NOMO-1 treated with dmso at 0.1 percent for 144 hours (cell line): Measurements from ENCODE around the gene TMEM72.

ENCODE experiments used
- DNase-seq: peaks from one replicate; lab custom pipeline; 2025; ENCODE audit not compliant: unreplicated experiment; lab: John Stamatoyannopoulos, UW

The TMEM72 gene

DNA sequence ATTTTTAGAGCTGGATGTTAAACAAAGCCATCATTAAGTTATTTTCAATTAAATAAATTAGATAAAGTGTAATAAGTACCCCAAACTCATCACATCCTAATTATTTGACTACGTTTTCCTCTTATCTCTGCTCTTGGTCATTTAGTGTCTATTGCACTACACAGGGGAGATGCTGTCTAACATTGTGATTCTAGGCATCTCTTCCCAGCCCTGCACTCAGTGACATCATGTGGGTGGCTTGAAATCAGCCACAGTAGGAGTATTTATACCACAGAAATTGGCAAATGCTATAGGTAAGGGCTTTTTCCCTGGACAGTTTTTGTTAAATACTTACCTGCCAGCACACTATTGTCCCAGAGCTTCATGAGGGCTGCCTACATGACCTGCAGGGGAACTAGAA is 21.3 kb upstream of the TMEM72 start:
- DNase-seq: no peak

DNA sequence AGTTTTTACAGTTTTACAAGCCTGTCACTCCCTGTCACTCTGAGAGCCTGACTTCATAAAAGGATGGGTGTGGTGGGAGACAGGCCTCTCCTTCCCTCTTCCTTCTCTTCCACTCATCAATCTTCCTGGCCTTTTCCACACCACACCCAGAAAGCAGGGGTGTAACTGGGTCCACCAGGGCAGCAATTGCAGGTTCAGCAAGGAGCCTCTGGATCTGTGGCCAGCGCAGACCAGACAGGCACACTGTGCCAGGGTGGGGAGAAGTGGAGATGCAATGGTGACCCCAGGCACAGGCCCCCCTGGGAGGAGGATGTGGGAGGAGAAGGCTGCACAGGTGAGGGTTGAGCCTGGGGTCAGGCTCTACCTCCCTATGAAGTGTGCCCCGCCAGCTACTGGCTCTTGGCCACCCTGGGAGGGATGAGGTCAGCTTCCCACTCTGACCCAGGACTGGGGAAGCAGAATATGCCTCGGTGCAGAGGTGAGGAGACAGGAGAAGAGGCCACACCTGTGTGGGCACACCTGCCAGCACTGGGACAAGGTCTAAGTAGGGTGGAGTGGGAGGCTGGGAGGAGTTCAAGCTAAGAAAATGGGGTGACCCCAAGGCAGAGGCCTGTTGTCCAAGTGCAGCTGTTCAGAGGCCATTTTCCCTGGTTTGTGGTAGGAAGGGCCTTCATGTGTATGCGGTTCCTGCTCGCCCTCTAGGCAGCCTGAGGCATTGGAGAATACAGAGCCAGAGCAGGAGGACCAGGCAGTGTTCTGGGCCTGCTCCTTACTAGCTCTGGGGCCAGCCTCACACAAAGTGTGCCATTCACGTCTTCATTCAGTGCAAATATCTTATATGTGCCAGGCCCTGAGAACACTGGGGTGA is 20.2 kb upstream of the TMEM72 start:
- DNase-seq: no peak

DNA sequence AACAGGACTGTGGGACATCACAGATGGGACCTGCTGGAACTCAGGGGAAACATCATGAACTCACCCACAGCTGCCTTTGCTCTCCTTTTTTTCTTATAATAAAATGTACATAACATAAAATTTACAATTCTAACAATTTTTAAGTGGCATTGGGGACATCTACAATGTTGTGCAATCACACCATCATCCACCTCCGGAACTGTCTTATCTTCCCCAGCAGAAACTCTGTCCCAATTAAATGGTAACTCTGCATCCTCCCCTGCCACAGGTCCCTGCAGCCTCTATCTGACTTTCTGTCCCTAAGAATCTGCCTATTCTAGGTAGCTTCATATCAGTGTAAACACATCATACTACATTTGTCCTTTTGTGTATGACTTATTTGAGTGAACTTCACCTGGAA is 19.4 kb upstream of the TMEM72 start:
- no peak for DNase-seq

DNA sequence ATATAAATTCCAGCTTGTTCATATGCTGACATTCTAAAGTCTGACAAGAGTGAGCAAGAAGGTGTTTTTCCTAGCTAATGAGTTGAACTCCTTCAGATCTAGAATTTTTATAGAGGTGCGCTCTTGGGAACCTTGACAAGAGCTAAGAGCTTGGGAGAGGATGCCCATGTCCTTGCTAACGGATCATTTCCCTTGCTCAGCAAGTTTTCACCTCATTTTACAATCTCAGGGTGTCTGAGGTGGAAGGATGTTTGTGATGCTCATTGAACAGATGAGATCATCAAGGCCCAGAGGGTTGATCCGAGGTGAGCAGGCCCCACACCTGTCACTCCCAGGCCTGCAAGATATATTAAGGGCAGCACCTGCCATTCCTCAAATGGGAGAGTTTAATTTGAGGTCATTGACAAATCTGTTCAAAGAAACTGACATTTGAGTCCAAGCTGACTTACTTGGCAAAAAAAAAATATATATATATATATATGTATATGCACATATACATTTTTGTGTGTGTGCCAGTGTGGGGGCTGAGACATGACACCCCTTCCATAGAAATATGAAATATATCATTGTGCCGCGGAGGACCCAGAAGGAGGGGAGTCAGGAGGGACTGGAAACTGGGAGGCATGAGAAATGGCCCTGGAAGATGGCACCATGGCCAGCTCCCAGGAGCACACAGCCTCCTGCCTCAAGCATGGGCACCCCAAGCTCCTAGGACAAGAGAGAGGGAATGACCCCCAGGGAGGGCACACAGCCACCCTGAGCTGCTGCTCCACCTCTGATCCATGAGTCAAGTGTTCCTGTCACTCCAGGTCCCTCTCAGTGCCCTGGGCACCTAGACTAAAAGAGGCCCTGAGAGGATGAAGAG is 17.3 kb upstream of the TMEM72 start:
- DNase-seq: no peak

DNA sequence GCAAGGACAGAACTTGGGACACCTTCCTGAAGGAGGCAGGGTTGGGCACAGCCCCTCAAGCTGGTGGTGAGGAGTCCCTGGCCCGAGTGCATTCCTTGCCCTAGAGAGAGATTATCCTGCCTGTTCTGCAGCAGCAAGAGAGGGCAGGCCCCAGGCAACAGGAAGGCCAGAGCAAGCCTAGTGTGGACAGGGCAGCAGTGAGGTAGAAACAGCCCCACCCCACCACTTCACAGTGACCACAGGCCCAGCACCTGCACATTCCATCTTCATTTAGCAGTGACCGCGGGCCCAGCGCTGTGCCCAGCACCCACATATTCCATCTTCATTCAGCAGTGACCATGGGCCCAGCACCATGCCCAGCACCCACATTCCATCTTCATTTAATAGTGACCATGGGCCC is 16.4 kb upstream of the TMEM72 start:
- no peak for DNase-seq

DNA sequence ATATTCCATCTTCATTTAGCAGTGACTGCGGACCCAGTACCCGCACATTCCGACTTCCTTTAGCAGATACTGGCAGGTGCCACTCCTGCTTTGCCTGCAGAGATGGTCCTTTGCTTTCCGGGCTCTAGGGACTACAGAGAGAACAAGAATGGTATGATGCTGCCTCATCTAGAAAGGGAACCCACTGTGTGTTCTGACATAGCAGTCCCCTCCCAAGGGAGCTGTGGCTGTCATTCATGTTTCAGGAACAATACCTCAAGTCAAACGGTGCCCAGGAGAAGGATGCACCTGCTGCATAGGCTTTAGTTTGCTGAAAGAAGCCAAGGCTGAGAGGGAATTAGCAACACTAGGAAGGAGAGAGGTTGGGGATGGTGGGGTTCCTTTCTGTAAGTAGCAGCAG is 15.9 kb upstream of the TMEM72 start:
- DNase-seq: no peak

DNA sequence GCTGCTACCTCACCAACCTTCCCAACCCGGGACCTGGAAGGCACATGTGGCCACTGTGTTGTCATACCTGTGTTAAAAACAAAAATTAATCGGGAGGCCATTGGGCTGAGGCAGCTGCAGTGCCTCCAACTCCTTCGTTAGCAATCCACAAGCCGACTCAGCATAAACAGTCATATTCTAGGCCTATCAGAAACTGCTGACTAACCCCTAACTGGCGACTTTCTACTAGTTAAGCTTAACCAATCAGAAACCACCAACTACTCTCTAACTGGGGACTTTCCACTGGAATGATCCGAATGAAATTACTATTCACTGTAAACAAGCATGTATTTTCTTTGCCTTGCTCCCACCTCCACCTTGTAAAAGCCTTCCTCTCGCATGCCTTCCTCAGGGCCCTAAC is 14.1 kb upstream of the TMEM72 start:
- no peak for DNase-seq

DNA sequence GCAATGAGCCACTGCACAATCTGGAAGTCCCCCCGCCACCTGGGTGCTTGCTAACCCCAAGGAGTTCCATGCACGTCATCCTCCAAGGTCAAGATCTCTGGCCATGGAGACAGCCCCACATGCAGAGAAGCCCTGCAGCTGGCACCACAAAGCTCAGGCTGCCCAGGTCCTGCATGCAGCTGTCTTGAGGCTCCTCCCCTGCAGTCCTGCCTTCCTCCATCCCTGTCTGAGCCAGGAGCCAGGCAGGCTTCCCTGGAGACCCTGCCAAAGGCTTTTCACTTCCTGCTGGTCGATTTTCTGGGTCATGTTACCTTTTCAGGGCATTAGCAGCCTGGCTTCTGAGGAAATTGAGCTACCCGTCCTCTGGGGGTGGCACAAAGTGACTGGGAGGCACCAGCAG is 12.5 kb upstream of the TMEM72 start:
- DNase-seq: no peak

DNA sequence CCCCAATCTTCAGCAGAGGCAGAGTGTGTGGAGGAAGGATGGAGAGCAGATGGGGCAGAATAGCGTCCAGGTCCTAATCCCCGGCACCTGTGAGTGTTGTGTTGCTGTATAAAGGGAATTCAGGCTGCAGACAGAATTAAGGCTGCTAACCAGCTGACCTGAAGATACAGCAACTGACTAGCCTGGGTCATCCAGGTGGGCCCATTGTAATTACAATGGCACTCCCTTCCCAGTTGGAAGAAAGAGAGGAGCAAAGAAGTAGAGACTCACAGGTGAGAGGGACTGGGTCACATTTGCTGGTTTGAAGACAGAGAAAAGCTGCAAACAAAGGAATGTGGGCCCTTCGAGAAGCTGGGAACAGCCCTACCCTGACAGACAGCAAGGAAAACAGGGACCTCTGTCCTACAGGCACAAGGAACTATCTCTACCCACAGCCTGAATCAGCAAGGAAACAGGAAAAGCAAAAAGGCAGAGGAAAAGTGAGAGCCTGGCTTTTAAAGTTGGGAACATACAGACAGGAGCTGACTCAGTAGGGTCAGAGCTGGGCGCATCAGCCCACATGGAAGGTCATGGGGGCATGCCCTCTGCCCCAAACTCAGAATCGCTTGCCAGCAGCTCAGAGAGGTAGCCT is 11.6 kb upstream of the TMEM72 start:
- no peak for DNase-seq

DNA sequence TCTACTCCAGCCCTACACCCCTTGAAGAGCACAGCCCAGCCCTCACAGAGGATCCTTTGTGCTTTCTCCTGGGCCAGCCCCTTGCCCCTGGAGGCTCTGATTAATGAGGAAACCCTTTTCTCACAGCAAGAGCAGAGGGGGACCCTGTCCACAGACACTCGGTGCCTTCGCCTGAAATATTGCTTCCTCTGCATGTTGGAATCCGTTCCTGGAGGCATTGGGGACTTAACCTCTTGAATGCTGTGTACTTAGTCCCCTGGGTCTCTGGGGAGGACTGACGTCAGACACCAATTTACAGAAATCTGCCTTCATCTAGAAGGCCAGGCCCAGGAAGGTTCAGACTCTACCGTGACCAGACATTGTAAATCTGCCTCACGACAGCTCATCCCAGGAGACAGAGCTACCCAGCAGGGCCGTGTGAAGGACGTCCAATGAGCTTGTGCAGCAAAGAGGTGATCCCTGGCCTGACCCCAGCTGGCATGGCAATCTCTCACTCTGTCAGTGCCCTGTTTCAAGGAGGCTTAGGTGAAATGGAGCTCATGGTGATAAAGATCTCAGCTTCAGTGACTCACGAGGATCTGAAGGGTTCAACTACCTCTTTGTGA is 8.1 kb upstream of the TMEM72 start:
- DNase-seq: no peak

DNA sequence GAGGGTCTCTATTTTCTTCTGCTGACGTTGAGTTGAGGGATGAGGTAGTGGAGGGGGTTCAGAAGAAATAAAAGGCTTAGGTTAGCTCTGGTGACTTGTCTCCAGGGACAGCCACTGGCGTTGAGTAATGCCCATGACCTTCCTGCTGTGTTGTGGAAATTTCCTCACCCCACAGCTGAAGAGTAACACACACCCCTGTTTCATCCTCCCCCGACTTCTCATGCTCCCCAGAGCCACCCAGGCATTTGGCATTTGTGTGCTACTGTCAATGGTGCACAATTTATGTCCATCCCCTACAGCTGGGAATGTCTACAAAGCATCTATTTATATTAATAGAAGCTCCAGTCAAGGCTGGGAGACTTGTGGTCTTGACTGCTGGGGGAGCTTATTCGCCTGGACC is 4.7 kb upstream of the TMEM72 start:
- DNase-seq: no peak

DNA sequence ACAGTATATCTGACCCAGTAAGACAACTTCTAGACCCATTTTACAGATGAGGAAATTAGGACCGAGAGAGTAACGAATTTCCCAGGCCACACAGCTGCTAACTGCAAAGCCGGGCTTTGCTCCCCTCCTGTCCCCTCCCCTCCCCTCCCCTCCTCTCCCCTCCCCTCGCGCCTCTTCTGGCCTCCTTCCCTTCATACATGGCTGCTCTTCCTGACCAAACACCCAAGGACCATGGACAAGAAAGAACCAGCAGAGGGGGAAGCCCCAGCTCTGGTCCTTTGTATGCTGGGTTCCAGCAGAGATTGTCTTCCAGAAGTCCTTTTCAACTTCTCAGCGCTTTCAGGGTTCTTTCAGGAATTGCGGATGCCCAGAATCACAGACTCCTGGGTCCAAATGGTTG is 3.6 kb upstream of the TMEM72 start:
- DNase-seq: no peak

DNA sequence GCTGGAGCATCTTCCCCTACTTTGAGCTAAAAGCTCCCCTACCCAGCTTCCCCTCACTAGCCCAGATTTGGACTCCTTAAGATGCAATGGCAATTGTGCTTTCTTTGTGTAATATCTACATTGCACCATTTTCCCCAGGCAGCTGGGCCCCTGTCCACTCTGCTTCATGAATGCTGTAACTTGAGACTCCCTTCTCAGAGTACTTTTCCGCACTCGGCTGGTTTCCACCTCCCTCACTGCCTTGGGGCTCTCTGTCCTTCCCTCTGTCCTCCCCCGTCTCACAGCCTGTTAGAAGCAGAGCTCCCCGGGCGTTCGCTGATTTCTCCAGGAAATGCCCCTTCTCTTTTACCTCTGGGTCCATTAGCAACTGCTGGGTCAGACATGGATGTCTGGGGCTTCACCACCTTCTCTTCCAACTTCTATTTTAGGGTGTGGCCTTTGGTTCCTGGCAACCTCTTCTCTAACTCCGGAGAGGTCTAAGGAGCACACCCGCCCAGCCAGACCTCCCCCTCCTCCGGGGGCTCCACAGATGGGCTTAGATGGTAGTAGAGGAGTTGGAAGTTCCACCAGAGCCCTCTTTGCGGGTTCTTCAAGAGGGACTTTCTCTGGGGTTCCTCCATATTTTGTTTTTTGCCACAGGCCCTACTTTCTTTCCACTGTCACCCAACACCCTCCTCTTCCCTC is 2.9 kb upstream of the TMEM72 start:
- DNase-seq: no peak

DNA sequence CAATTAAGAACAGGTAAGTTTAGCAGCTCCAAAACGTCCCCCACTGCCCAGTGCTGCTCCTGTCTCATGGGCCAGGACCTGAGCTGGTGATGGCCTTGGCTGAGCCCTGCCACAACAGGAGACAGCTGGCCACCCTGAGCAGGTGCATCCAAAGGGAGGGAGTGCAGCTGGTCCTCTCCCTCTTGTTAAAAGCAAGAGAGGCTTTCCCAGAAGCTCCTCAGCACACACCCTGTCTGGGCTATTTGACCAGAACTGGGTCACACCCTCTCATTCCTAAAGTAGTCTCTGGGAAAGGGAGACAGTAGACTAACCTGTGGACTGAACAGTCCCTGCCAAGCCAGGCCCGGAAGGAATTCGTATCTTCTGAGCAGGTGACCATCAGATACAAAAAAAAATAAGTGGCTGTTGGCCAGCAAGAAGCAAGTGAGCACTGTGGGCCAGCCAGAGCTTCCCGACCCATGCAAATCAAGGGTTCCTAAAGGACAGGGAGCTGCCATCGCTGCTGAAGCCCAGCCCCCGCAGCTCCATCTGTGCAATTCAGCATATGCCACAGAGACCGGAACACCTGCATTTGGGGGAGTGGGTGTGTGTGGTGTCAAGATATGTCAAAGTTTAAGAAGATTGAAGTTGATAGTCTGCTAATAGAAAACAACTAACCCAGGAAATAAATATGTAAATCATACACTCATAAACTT is 2.1 kb upstream of the TMEM72 start:
- no peak for DNase-seq

DNA sequence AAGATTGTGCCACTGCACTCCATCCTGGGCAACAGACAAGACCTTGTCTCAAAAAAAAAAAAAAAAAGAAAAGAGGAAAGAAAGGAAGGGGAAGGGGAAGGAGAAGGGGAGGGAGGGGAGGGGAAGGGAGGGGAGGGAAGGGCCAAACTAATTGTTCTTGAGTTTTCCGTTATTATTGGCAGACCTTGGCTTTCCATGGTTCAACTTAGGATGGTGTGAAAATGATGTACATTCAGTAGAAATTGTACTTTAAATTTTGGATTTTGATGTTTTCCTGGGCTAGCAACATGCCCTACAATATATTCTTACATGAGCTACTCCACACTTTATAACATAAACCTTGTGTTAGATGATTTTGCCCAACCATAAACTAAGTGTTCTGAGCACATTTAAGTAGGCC is 1.2 kb upstream of the TMEM72 start:
- no peak for DNase-seq

DNA sequence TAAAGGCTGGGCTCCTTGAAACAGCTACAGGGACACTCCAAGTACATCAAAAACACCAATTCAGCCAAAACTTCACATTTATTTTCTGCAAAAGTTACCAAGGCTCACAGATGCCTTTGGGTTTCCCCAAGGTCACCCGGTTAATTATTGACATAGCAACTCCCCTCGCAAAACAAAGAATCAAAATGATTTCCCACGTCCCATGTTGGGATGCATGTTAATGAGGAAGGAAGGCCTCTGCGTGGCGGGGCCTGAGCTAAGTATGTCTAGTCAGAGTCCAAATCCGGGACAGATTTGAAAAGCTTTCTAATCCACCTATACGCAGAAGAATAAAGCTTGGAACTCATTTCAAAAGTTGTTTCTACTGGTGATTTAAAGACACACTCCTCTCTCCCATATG is 535 bp upstream of the TMEM72 start:
- DNase-seq: no peak

DNA sequence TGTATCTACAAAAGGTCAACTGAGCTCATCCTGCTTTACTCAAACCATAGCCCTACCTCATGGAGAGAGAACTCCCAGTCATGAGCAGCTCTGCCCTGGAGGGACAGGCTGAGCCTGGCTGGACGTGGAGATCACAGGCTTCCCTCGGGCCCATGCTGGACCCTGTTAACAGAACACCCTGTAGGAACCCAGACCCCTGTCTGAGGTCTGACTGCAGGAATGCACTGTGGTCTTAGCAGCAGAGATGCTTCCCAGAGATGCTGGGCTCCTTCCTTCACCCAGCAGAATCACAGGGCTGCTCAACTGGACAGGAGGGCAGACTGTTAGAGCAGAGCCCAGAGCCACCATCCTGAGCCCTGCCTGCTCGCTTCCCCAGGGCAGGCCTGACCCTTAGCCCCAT is 814 bp downstream of the TMEM72 start:
- DNase-seq: no peak

DNA sequence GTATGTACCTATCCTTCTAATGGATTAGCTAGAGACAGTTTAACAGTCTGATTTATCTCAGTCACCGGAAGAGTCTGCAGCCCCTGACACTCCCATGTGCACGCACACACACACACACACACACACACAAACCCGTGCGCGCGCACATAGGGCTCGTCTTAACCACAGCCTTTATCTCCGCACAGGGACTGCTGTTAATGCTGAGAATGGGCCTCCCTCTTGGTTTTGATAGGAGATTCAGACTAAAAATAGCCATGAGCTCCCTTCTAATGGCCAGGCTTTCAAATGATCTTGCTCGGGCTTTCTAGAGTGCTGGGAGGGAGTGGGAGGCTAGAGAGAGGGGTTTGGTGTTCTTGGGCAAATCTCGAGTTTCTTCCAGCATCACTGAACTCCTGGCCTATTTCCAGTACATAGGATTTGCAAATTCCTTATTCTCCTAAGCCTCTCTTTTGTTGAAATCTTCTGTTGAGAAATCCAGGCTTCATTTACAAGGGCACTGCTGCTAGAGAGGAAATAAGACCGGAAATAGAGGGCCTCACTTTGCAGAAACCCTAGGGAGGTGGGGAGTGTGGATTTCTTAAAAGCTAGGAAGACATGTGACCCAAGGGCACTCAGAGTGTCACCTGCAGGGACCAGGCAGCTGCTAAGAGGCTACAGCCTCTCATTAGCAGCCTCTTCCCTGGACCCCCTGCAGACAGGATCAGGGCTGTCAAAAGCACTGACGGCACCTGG is 2.4 kb downstream of the TMEM72 start:
- peak; percentile 92 for DNase-seq

DNA sequence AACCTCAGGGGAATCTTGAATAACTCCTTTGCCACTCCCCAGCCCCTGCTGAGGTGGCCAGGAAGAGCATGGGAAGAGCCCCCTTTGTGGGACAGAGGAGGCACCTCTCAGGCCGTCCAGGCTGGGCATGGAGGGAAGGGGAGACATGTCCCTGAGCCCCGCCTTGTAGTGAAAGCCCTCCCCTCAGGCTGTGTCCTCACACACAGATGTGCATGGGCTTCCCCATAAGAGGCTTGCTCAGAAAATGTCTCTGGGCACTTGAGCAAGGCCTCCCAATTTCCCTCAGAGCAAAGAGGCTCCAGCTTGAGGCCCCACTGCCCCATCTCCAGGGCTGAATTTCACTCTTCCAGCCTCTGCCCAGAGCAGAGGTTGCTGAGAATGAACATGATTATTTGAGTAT is 3.8 kb downstream of the TMEM72 start:
- no peak for DNase-seq

DNA sequence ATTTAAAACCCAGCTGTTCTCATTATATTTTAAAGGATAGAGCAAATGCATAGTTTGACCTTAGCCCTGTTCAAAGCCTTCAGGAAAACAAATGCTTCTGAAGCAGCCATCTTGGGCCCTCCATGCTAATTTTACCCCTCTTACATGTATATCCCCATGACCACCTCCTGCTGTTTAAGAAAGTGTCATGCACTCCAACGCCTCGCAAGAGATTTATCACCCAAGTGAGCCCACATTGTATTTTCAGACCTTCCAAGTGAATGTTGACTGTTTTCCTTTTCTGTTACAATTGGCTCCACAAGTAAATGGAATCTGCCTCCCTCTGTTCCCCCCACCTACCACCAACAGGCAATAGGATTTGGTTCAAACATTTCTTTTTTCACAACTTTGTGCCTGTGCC is 5.3 kb downstream of the TMEM72 start:
- DNase-seq: no peak
